Liver (tissue), 9 donors: Measurements from ENCODE around the gene CLDN12. TPM values are rescaled to one million over a fixed set of nuclear protein-coding genes. Genes with fewer than 3 reads are reported as not detected.

Experiments
- DNase-seq: peaks from one replicate; pipeline ENCODE4 v3.0.0-alpha.2; 2017; ENCODE audit warnings: low spot score
- H3K27ac ChIP-seq, 2 donors: one replicate each; pipeline ENCODE4 v1.7.0; 2013; ENCODE audit warnings: inconsistent platforms in 2 of 2, low read length in 2 of 2, control low read depth in 1 of 2, low read depth in 1 of 2, mild to moderate bottlenecking in 1 of 2
- H3K27me3 ChIP-seq, 4 donors: one replicate each; pipeline versions ENCODE4 v1.6.1 to v1.7.0; 2013; ENCODE audit warnings: low read length in 3 of 4, inconsistent platforms in 1 of 4, mild to moderate bottlenecking in 1 of 4, moderate library complexity in 1 of 4; ENCODE audit not compliant: control insufficient read depth in 4 of 4, insufficient read depth in 4 of 4
- H3K36me3 ChIP-seq, 4 donors: one replicate each; pipeline versions ENCODE4 v1.6.1 to v1.7.0; 2013; ENCODE audit warnings: low read length in 3 of 4, mild to moderate bottlenecking in 3 of 4, low read depth in 1 of 4, moderate library complexity in 1 of 4; ENCODE audit not compliant: control insufficient read depth in 4 of 4, insufficient read depth in 3 of 4
- H3K4me1 ChIP-seq, 4 donors: one replicate each; pipeline versions ENCODE4 v1.6.1 to v1.7.0; 2013; ENCODE audit warnings: low read length in 3 of 4, mild to moderate bottlenecking in 3 of 4, moderate library complexity in 1 of 4; ENCODE audit not compliant: control insufficient read depth in 4 of 4, insufficient read depth in 4 of 4
- H3K4me3 ChIP-seq, 3 donors: one replicate each; pipeline versions ENCODE4 v1.6.1 to v1.7.0; 2013; ENCODE audit warnings: low read length in 3 of 3, control low read depth in 1 of 3, low read depth in 1 of 3, mild to moderate bottlenecking in 1 of 3
- H3K9ac ChIP-seq, 2 donors: one replicate each; pipeline ENCODE4 v1.7.0; 2013; ENCODE audit warnings: low read length in 2 of 2, mild to moderate bottlenecking in 2 of 2, moderate library complexity in 2 of 2, control low read depth in 1 of 2, low read depth in 1 of 2
- H3K9me3 ChIP-seq, 4 donors: one replicate each; pipeline versions ENCODE4 v1.6.1 to v1.7.0; 2013; ENCODE audit warnings: low read length in 3 of 4; ENCODE audit not compliant: control insufficient read depth in 4 of 4
- FOXA2 ChIP-seq: IDR thresholded peaks from 2 replicates; pipeline ENCODE4 v1.6.1; 2016; ENCODE audit warnings: antibody characterized with exemption
- HNF4G ChIP-seq: IDR thresholded peaks from 2 replicates; pipeline ENCODE4 v1.6.1; 2016; ENCODE audit warnings: antibody characterized with exemption
- NR2F2 ChIP-seq: IDR thresholded peaks from 2 replicates; pipeline ENCODE4 v1.6.1; 2016; ENCODE audit warnings: antibody characterized with exemption
- RAD21 ChIP-seq, 2 donors: IDR thresholded peaks; 2 replicates each; pipeline ENCODE4 v1.6.1; 2016; ENCODE audit warnings: antibody characterized with exemption in 2 of 2, mild to moderate bottlenecking in 2 of 2
- RXRA ChIP-seq, 2 donors: IDR thresholded peaks; 2 replicates each; pipeline ENCODE4 v1.6.1; 2017 to 2018; ENCODE audit warnings: antibody characterized with exemption in 2 of 2, mild to moderate bottlenecking in 1 of 2
- SP1 ChIP-seq: IDR thresholded peaks from 2 replicates; pipeline ENCODE4 v1.6.1; 2018; ENCODE audit warnings: antibody characterized with exemption, mild to moderate bottlenecking
- TAF1 ChIP-seq: conservative IDR thresholded peaks from 2 replicates; pipeline ENCODE4 v1.6.1; 2016; ENCODE audit warnings: antibody characterized with exemption, mild to moderate bottlenecking
- WGBS: extraction: QIAGEN DNeasy Blood & Tissue Kit; methylation state at CpG from one replicate; pipeline ENCODE4 v1.1.7; 2013; 5-methylcytosine and 5-hydroxymethylcytosine counted together
- polyA plus RNA-seq, 2 donors: library from polyadenylated mRNA; stranded (reverse) in 1 of 2; unstranded in 1 of 2; fragments of 200-250 nt in 1 of 2; fragments of >200 nt in 1 of 2; fragmentation: Nextera tagmentation in 1 of 2; extraction: Ambion mirVana in 1 of 2; gene quantifications; one replicate each; pipeline versions ENCODE4 v1.2.1 to v1.2.3, GENCODE V29; 2013 to 2015
- total RNA-seq, 2 donors: library from RNA; depleted of rRNA; stranded (reverse); fragments of >200 nt; gene quantifications; one replicate each; pipeline ENCODE4 v1.2.3, GENCODE V29; 2014
- TF ChIP-seq, protein P1 (sequence below): IDR thresholded peaks from 2 replicates; pipeline ENCODE4 v1.6.1; 2016; ENCODE audit warnings: antibody characterized with exemption
- TF ChIP-seq, protein P2 (sequence below): fragments of 150-350 bp; IDR thresholded peaks from 2 replicates; pipeline ENCODE4 v1.5.1; 2017; ENCODE audit warnings: improper control_type of control experiment, low read depth, low read length; ENCODE audit not compliant: missing input control
- TF ChIP-seq, protein P3 (sequence below): IDR thresholded peaks from 2 replicates; pipeline ENCODE4 v1.6.1; 2016; ENCODE audit warnings: antibody characterized with exemption
- TF ChIP-seq, protein P4 (sequence below): IDR thresholded peaks from 2 replicates; pipeline ENCODE4 v1.6.1; 2016; ENCODE audit warnings: antibody characterized with exemption
- donor health status: healthy.
- donor health status: healthy.
- donor health status: healthy.
- donor health status: healthy.
- donor health status: healthy.

Gene CLDN12
- total and polyA plus RNA-seq, 4 donors, result 22.5 to 50.0 (median 23.7) TPM

DNA sequence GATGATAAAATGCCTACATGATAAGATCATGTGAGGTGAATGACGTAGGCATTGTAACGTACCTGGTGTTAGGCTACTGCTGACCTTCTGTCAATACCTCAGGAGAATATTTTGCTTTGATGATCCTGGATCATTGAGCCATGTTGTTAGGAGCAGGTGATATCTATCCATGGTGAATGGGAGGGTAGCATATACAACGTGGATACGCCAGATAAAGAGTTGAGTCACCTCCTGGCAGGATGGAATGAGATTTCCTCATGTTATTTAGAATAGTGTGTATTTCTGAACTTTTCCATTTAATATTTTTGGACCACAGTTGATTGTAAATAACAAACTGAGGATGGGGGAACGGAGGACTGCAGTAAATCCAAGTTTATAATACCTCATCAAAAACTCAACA, 11.8 kb upstream of the CLDN12 start:
- TF ChIP-seq FOXA2, result no peak
- Histone ChIP-seq H3K27me3 (no peaks in the 10 kb centered on the region), H3K36me3 (peaks cover 0 to 1% (median 0%) of the 10 kb centered on the region in 4 donors), H3K9ac (no peak overlapping the region), H3K4me3 (no peak overlapping the region), H3K4me1 (no peaks in the 10 kb centered on the region), H3K27ac (no peak overlapping the region), H3K9me3 (peaks cover 0 to 4% (median 2%) of the 10 kb centered on the region in 4 donors)
- 93% methylated on average over 5 of the region's 5 CpGs for WGBS
- DNase-seq, result no peak

DNA sequence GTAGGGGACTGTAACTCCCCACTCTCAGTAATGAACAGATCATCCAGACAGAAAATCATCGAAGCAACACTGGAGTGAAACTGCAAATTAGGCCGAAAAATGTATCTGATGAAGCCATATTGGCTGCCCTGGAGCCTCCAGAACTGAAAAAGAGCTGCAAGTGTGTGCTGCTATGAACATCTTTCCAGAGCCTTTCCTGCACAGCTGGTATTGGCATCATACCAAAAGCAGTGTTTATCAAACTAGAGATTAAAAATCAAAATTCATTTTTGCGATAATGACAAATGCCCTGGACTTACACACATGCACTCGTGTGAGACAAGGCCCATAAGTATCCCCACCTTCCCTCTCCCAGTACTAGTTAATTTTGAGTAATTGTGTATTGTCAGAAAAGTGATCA, 6.8 kb upstream of the CLDN12 start:
- 95% methylated on average over 4 of the region's 4 CpGs for WGBS
- Histone ChIP-seq H3K27me3 (no peaks in the 10 kb centered on the region), H3K9me3 (peaks cover 0 to 21% (median 6%) of the 10 kb centered on the region in 4 donors), H3K27ac (no peak overlapping the region), H3K4me1 (no peaks in the 10 kb centered on the region), H3K4me3 (no peak overlapping the region), H3K36me3 (no peaks in the 10 kb centered on the region), H3K9ac (no peak overlapping the region)
- TF ChIP-seq RXRA (IDR thresholded peaks at IDR 0.05), result no peak
- TF ChIP-seq, protein P1, sequence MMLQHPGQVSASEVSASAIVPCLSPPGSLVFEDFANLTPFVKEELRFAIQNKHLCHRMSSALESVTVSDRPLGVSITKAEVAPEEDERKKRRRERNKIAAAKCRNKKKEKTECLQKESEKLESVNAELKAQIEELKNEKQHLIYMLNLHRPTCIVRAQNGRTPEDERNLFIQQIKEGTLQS, result no peak
- TF ChIP-seq, protein P2, sequence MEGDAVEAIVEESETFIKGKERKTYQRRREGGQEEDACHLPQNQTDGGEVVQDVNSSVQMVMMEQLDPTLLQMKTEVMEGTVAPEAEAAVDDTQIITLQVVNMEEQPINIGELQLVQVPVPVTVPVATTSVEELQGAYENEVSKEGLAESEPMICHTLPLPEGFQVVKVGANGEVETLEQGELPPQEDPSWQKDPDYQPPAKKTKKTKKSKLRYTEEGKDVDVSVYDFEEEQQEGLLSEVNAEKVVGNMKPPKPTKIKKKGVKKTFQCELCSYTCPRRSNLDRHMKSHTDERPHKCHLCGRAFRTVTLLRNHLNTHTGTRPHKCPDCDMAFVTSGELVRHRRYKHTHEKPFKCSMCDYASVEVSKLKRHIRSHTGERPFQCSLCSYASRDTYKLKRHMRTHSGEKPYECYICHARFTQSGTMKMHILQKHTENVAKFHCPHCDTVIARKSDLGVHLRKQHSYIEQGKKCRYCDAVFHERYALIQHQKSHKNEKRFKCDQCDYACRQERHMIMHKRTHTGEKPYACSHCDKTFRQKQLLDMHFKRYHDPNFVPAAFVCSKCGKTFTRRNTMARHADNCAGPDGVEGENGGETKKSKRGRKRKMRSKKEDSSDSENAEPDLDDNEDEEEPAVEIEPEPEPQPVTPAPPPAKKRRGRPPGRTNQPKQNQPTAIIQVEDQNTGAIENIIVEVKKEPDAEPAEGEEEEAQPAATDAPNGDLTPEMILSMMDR, result no peak
- no peak for TF ChIP-seq SP1
- no peak for TF ChIP-seq NR2F2
- TF ChIP-seq, protein P3, sequence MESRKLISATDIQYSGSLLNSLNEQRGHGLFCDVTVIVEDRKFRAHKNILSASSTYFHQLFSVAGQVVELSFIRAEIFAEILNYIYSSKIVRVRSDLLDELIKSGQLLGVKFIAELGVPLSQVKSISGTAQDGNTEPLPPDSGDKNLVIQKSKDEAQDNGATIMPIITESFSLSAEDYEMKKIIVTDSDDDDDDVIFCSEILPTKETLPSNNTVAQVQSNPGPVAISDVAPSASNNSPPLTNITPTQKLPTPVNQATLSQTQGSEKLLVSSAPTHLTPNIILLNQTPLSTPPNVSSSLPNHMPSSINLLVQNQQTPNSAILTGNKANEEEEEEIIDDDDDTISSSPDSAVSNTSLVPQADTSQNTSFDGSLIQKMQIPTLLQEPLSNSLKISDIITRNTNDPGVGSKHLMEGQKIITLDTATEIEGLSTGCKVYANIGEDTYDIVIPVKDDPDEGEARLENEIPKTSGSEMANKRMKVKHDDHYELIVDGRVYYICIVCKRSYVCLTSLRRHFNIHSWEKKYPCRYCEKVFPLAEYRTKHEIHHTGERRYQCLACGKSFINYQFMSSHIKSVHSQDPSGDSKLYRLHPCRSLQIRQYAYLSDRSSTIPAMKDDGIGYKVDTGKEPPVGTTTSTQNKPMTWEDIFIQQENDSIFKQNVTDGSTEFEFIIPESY, result no peak
- TF ChIP-seq, protein P4, sequence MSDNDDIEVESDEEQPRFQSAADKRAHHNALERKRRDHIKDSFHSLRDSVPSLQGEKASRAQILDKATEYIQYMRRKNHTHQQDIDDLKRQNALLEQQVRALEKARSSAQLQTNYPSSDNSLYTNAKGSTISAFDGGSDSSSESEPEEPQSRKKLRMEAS, result no peak
- TF ChIP-seq HNF4G, result no peak
- no peak for TF ChIP-seq TAF1
- TF ChIP-seq RAD21 (IDR thresholded peaks at IDR 0.05), result no peak
- DNase-seq, result no peak

DNA sequence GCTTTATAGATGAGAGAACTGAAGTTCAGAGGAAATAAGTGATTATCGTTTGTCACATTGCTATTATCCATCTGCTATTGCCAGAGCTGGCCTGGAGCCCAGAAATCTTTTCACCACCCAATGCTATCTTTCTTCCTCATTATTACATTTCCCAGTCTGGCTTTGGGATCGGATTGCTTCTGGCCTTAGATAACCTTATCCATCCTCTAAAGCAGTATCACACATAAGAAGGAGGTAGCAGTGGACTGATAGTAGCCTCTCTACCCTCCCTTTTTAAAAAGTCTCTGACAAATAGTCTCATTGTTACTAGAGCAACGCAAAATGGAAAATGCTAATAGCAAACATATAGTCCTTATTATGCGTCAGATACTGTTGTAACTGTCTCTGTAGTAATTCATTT, 1.3 kb upstream of the CLDN12 start:
- 36% methylated on average over 4 of the region's 4 CpGs for WGBS
- H3K36me3 ChIP-seq, result no peaks in the 10 kb centered on the region
- no peak overlapping the region for H3K27ac ChIP-seq
- no peak for DNase-seq
- H3K27me3 ChIP-seq, result no peaks in the 10 kb centered on the region
- no peak overlapping the region for H3K9ac ChIP-seq
- peaks cover 0 to 17% (median 4%) of the 10 kb centered on the region in 4 donors for H3K9me3 ChIP-seq
- peaks cover 0 to 15% (median 5%) of the 10 kb centered on the region in 4 donors for H3K4me1 ChIP-seq
- H3K4me3 ChIP-seq, result no peak overlapping the region
- TF ChIP-seq FOXA2, result no peak
- TF ChIP-seq, protein P3, result no peak
- TF ChIP-seq, protein P4, result no peak
